ENCODE measurements around the gene CARD14. TPM values are rescaled to one million over a fixed set of nuclear protein-coding genes. Genes with fewer than 3 reads are reported as not detected.

The CARD14 gene
- total RNA-seq, 2 experiments from 2014 or later, result not detected

DNA sequence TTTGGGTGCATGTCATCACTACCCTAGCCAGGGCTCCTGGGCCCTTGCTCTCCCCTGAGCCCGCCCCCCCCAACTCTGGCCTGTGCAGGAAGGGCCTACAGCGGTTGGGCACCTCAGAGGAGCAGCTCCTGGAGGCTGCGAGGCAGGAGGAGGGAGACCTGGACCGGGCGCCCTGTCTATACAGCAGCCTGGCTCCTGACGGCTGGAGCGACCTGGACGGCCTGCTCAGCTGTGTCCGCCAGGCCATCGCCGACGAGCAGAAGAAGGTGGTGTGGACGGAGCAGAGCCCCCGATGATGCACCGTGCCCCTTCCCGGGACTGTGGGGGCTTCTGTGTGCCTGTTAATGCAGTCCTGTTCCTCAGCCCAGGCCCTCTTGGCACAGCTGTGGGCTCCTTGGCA lies 38.2 kb downstream of the CARD14 start:
- H3K9me3 Mint-ChIP-seq, result no peaks in the 10 kb centered on the region
- H3K27me3 Mint-ChIP-seq, result no peaks in the 10 kb centered on the region
- H3K4me1 Mint-ChIP-seq, result no peaks in the 10 kb centered on the region
- no peaks in the 10 kb centered on the region for H3K36me3 Mint-ChIP-seq
- no peak for DNase-seq
- no peak overlapping the region for H3K4me3 Mint-ChIP-seq
- no peak overlapping the region for H3K27ac Mint-ChIP-seq

DNA sequence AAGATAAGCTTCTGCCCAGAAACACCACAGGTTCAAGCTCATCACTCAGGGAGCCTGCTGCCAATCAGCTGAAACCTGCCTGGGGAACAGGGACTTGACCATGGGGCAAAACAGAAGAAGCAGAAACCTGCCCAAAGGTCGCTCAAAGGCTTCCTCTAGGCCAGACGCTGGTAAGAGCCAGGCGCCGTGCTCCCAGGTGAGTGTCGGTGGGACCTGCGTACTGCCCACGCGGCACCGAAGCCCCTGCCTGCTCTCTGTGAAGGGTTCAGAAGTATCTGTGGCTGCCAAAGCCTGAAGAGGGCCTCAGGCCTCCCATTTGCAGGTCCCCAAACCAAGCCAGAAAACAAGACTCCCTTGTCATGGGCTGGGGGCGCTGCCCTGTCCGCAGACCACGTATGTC lies 39.9 kb downstream of the CARD14 start:
- Mint-ChIP-seq H3K4me1 (no peaks in the 10 kb centered on the region), H3K9me3 (no peaks in the 10 kb centered on the region)

DNA sequence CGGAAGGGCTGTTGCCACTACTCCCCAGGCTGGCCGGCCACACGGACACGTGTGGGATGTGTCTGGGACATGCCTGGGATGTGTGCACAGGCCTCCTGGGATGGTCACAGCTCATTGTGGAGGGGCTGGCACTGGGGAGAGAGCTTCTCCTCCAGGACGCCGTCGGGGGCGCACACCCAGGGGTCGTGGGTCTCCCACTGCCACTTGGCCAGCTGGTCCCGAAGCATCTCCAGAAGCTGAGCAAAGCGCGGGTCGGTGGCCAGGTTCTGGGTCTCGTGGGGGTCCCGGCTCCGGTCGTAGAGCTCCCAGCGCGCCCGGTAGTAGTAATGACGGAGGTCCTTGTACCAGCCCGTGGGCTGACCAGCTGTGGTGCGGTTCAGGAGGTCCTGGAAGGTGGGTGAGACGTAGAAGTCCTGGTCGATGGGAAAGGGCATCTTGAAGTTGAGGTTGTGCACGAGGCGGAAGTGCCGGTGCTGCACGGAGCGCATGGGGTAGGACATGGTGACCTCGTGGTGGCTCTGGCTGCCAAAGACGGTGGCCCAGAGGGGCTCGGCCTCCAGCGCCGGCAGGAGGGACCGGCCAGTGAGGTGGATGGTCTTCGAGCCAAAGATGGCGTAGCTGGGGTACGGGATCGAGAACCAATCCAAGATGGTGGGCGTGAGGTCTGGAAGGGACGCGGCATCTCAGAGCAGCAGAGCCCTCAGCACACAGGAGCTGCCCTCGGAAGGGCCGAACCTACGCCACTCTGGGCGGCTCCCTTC lies 40.7 kb downstream of the CARD14 start:
- H3K9me3 Mint-ChIP-seq, result no peaks in the 10 kb centered on the region
- H3K36me3 Mint-ChIP-seq, result no peaks in the 10 kb centered on the region
- DNase-seq, result no peak
- no peaks in the 10 kb centered on the region for H3K27me3 Mint-ChIP-seq
- no peaks in the 10 kb centered on the region for H3K4me1 Mint-ChIP-seq
- H3K27ac Mint-ChIP-seq, result no peak overlapping the region
- H3K4me3 Mint-ChIP-seq, result no peak overlapping the region

More for the DNA sequence above, 39.9 kb downstream of the CARD14 start:
- H3K4me3 Mint-ChIP-seq, result no peak overlapping the region
- H3K36me3 Mint-ChIP-seq, result no peaks in the 10 kb centered on the region
- H3K27ac Mint-ChIP-seq, result no peak overlapping the region
- H3K27me3 Mint-ChIP-seq, result no peaks in the 10 kb centered on the region
- no peak for DNase-seq

GRCh38 chr17:80212109-80212508 lies 42.3 kb downstream of the CARD14 start:
- no peaks in the 10 kb centered on the region for H3K9me3 Mint-ChIP-seq
- no peak overlapping the region for H3K27ac Mint-ChIP-seq
- no peaks in the 10 kb centered on the region for H3K27me3 Mint-ChIP-seq
- peaks cover under 1% of the 10 kb centered on the region for H3K4me1 Mint-ChIP-seq
- no peak for DNase-seq
- H3K36me3 Mint-ChIP-seq, result no peaks in the 10 kb centered on the region
- H3K4me3 Mint-ChIP-seq, result no peak overlapping the region

DNA sequence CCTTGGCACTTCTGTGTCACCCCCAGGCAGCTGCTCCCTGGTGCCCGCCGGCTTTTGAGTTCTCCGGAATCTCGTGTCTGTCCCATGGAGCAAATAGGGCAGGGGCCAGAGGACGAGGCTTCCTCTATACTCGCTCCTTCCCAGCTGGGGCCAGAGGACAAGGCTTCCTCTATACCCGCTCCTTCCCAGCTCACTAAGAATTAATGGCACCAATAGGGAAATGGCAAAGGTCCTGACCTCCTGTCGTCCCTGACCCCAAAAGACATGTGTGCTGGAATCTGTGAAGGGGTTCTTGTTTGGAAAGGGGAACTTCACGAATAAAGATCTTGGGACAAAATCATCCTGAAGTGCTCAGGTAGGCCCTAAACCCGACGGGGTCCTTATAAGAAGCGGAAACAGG lies 42.7 kb downstream of the CARD14 start:
- Mint-ChIP-seq H3K36me3 (peaks cover 2% of the 10 kb centered on the region), H3K27me3 (no peaks in the 10 kb centered on the region)

GRCh38 chr17:80212962-80213642 lies 43.3 kb downstream of the CARD14 start:
- peaks cover 2% of the 10 kb centered on the region for H3K36me3 Mint-ChIP-seq
- no peak overlapping the region for H3K4me3 Mint-ChIP-seq
- H3K4me1 Mint-ChIP-seq, result peaks cover 7% of the 10 kb centered on the region
- H3K9me3 Mint-ChIP-seq, result no peaks in the 10 kb centered on the region
- no peak for DNase-seq
- no peaks in the 10 kb centered on the region for H3K27me3 Mint-ChIP-seq
- H3K27ac Mint-ChIP-seq, result no peak overlapping the region

More for the DNA sequence above, 42.7 kb downstream of the CARD14 start:
- Mint-ChIP-seq H3K4me1 (peaks cover 4% of the 10 kb centered on the region), H3K27ac (no peak overlapping the region), H3K4me3 (no peak overlapping the region), H3K9me3 (no peaks in the 10 kb centered on the region)
- no peak for DNase-seq

GRCh38 chr17:80213643-80213975 lies 43.8 kb downstream of the CARD14 start:
- no peak for DNase-seq
- Mint-ChIP-seq H3K36me3 (peaks cover 2% of the 10 kb centered on the region), H3K4me1 (peaks cover 11% of the 10 kb centered on the region), H3K27me3 (no peaks in the 10 kb centered on the region), H3K27ac (no peak overlapping the region), H3K4me3 (no peak overlapping the region), H3K9me3 (no peaks in the 10 kb centered on the region)

DNA sequence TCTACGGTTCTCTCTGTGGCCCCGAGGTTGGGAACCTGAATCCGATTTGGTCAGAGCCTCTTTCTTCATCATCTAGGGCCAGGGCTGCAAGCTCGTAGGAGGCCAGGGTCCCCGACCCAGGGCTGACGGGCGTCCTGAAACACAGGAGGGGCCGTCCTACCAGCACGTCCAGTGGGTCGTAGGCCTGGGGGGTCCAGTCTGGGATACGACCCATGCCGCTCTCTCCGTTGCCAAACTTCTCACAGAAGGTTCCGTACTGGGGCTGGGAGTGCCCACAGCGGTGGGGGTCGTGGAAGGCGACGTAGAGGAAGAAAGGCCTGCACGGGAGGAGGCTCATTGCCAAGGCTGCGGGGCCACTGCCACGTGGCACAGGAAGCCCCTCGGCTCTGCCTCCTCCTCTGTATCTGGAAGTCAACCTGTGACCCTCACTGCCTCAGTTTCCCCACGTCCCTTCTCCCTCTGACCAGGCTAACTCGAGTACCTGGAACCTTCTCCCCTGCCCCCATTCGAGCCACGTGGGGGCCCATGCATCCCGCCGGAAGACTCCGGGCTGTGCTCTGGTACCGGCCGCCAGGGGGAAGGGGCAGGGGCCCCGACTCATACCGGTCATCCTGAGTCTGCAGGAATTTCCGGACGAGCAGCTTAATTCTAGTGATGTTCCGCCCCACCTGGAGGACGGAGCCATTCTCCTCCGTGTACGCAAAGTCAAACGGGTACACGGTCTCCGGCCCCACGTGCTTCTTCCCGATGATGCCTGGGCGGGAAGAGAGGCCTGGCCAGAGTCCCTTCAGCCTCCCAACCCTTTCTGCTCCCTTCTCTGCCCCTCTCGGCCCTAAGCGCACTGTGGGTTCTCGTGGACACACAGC lies 44.4 kb downstream of the CARD14 start:
- no peaks in the 10 kb centered on the region for H3K9me3 Mint-ChIP-seq
- H3K4me3 Mint-ChIP-seq, result no peak overlapping the region
- no peak overlapping the region for H3K27ac Mint-ChIP-seq
- no peaks in the 10 kb centered on the region for H3K27me3 Mint-ChIP-seq
- no peak for DNase-seq
- peaks cover 2% of the 10 kb centered on the region for H3K36me3 Mint-ChIP-seq
- peaks cover 17% of the 10 kb centered on the region for H3K4me1 Mint-ChIP-seq

- Mint-ChIP-seq H3K4me3 (no peak overlapping the region), H3K9me3 (no peaks in the 10 kb centered on the region), H3K27ac (no peak overlapping the region), H3K36me3 (peaks cover 2% of the 10 kb centered on the region), H3K27me3 (no peaks in the 10 kb centered on the region), H3K4me1 (peaks cover 23% of the 10 kb centered on the region)
- DNase-seq, result no peak
Observed at GRCh38 chr17:80214878-80215210, 45.0 kb downstream of the CARD14 start.

DNA sequence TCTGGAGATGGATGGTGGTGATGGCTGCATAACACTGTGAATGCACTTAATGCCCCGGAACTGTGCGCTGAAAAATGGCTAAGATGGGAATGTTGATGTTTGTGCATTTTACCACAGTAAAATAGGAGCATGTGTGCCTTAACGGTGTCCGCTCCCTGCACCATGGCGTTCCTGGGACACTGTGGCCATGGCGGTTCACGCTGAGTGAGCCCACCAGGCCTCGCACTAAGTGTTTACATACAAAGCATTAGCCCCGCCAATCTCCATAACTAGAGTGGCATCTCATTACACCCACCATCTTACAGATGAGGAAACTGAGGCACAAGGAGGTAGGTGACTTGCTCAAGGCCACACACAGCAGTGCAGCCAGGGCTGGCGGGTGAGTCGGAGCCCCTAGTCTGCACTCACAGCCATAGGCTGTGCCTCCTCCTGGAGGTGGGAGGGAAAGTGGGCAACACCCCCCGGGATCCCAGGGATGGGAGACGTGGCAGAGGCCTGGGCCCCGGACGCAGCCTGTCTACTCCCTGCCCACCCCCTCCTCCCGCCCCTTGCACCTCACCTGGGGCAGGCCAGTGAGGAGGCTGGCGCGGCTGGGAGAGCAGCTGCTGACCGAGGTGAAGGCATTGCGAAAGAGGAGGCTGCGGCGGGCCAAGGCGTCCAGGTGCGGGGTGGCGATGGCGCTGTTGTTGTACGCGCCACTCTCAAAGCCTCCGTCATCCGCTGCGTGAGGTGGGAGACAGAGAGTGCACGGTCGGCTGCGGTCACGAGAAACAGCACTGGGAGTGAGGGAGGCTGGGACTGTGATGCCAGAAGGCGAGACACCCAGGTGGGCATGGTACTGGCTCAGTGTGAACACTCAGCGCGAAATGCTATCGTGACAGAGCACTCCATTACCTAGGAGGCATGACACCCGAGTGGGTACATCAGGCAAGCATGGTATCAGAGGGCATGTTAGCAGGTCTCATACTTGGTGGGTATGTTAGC lies 46.9 kb downstream of the CARD14 start:
- H3K36me3 Mint-ChIP-seq, result peaks cover 2% of the 10 kb centered on the region

GRCh38 chr17:80217703-80218362 lies 48.0 kb downstream of the CARD14 start:
- H3K27ac Mint-ChIP-seq, result no peak overlapping the region
- DNase-seq, result no peak
- H3K36me3 Mint-ChIP-seq, result peaks cover 2% of the 10 kb centered on the region
- no peaks in the 10 kb centered on the region for H3K27me3 Mint-ChIP-seq
- H3K4me3 Mint-ChIP-seq, result no peak overlapping the region
- H3K9me3 Mint-ChIP-seq, result no peaks in the 10 kb centered on the region
- peaks cover 23% of the 10 kb centered on the region for H3K4me1 Mint-ChIP-seq

More for the DNA sequence above, 46.9 kb downstream of the CARD14 start:
- Mint-ChIP-seq H3K27me3 (no peaks in the 10 kb centered on the region), H3K9me3 (no peaks in the 10 kb centered on the region), H3K4me1 (peaks cover 23% of the 10 kb centered on the region), H3K27ac (no peak overlapping the region), H3K4me3 (no peak overlapping the region)
- DNase-seq, result no peak

GRCh38 chr17:80218391-80218790 lies 48.6 kb downstream of the CARD14 start:
- Mint-ChIP-seq H3K4me3 (peak overlapping the region; percentile 87), H3K27ac (no peak overlapping the region), H3K4me1 (peaks cover 23% of the 10 kb centered on the region)

GRCh38 chr17:80219013-80219762 lies 49.4 kb downstream of the CARD14 start:
- Mint-ChIP-seq H3K9me3 (no peaks in the 10 kb centered on the region), H3K27me3 (no peaks in the 10 kb centered on the region), H3K4me1 (peaks cover 27% of the 10 kb centered on the region), H3K36me3 (peaks cover 2% of the 10 kb centered on the region), H3K27ac (peak overlapping the region; percentile 88), H3K4me3 (peak overlapping the region; percentile 87)
- DNase-seq, result peak; percentile 92

More at GRCh38 chr17:80218391-80218790, 48.6 kb downstream of the CARD14 start:
- Mint-ChIP-seq H3K9me3 (no peaks in the 10 kb centered on the region), H3K27me3 (no peaks in the 10 kb centered on the region), H3K36me3 (peaks cover 2% of the 10 kb centered on the region)
- no peak for DNase-seq

Measured in activated naive CD8-positive, alpha-beta T cell treated with anti-CD3 and anti-CD28 coated beads for 36 hours (primary cell).